Measurements from ENCODE around the gene KRT78. TPM values are rescaled to one million over a fixed set of nuclear protein-coding genes. Genes with fewer than 3 reads are reported as not detected.

KRT78 gene
- total RNA-seq, 1 donor from 2014 or later = 89.1 TPM

DNA sequence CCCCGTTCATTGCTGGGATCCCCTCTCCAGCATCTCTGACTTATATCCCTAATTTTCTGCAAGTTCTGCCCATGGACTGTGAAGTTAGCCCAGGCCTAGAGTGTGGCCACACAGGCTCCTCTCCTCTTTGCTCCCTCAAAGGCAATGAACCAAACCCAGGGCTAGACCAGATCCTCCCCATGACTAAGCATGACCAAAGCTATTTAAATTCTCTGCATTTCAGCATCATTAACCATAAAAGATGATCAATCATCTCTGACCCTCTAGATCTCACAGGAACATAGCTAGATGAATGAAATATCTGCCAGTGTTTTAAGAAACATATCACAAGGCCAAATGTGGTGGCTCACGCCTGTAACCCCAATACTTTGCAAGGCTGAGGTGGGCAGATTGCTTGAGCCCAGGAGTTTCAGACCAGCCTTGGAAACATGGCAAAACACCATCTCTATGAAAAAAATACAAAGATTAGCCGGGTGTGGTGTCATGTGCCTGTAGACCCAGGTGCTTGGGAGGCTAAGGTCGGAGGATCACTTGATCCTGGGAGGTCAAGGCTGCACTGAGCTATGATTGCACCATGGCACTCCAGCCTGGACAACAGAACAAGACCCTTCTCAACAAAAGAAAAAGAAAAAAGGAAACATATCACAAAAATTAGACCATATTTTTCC, 50.7 kb downstream of the KRT78 start:
- Histone ChIP-seq H3K27ac (no peak overlapping the region), H3K4me1 (peaks cover 12% of the 10 kb centered on the region), H3K36me3 (no peaks in the 10 kb centered on the region), H3K4me3 (no peak overlapping the region), H3K9me3 (no peaks in the 10 kb centered on the region), H3K27me3 (no peaks in the 10 kb centered on the region)
- TF ChIP-seq POLR2A (IDR thresholded peaks at IDR 0.05) (no peak), CTCF (IDR thresholded peaks at IDR 0.05) (no peak), POLR2AphosphoS5 (IDR thresholded peaks at IDR 0.05; ENCODE audit: insufficient read depth in 1 of 2, low read depth in 1 of 2) (no peak)
- no peak for DNase-seq (ENCODE audit: extremely low spot score in 2 of 2)
- intact Hi-C loops (cut with DNase I) = no loop called here

- H3K27me3 ChIP-seq = no peaks in the 10 kb centered on the region
- TF ChIP-seq POLR2AphosphoS5 (IDR thresholded peaks at IDR 0.05; ENCODE audit: insufficient read depth in 1 of 2, low read depth in 1 of 2) = no peak
- TF ChIP-seq CTCF (IDR thresholded peaks at IDR 0.05) = no peak
- no peaks in the 10 kb centered on the region for H3K9me3 ChIP-seq
- no peak overlapping the region for H3K4me3 ChIP-seq
- intact Hi-C loops (cut with DNase I) = no loop called here
- H3K36me3 ChIP-seq = no peaks in the 10 kb centered on the region
- no peak overlapping the region for H3K27ac ChIP-seq
- no peak for DNase-seq (ENCODE audit: extremely low spot score in 2 of 2)
- peaks cover 12% of the 10 kb centered on the region for H3K4me1 ChIP-seq
These were observed 51.3 kb downstream of the KRT78 start for GRCh38 chr12:52797529-52797894.

GRCh38 chr12:52796839-52797528, 51.8 kb downstream of the KRT78 start:
- H3K4me3 ChIP-seq = no peak overlapping the region
- no peaks in the 10 kb centered on the region for H3K36me3 ChIP-seq
- peaks cover 12% of the 10 kb centered on the region for H3K4me1 ChIP-seq
- no peaks in the 10 kb centered on the region for H3K9me3 ChIP-seq
- no peak for TF ChIP-seq POLR2AphosphoS5 (IDR thresholded peaks at IDR 0.05; ENCODE audit: insufficient read depth in 1 of 2, low read depth in 1 of 2)
- no peak for TF ChIP-seq POLR2A (IDR thresholded peaks at IDR 0.05)
- TF ChIP-seq CTCF (IDR thresholded peaks at IDR 0.05) = no peak
- intact Hi-C loops (cut with DNase I) = no loop called here
- no peaks in the 10 kb centered on the region for H3K27me3 ChIP-seq
- H3K27ac ChIP-seq = no peak overlapping the region
- no peak for DNase-seq (ENCODE audit: extremely low spot score in 2 of 2)

DNA sequence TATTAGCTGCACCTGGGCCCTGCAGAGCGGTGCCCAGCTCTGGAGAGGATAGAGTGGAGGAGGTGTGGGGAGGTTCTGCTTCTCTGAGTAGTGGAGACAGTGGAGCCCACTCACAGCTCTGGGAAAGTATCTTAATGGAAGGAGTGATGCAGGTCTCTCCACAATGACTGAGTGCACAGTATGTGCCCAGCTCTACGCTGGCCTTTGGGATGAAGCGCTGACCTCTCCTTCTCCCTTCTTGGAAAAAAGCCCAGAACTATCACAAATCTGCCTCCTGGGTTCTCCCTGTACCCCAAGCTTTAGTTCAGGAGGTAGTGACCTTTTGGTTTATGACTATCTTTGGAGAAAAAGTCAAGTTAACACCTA, 52.4 kb downstream of the KRT78 start:
- intact Hi-C loops (cut with DNase I) = no loop called here
- no peak for DNase-seq (ENCODE audit: extremely low spot score in 2 of 2)
- no peaks in the 10 kb centered on the region for H3K9me3 ChIP-seq
- H3K4me1 ChIP-seq = peaks cover 12% of the 10 kb centered on the region
- H3K4me3 ChIP-seq = no peak overlapping the region
- H3K36me3 ChIP-seq = no peaks in the 10 kb centered on the region
- H3K27ac ChIP-seq = no peak overlapping the region
- TF ChIP-seq CTCF (IDR thresholded peaks at IDR 0.05) (no peak), POLR2A (IDR thresholded peaks at IDR 0.05) (no peak), POLR2AphosphoS5 (IDR thresholded peaks at IDR 0.05; ENCODE audit: insufficient read depth in 1 of 2, low read depth in 1 of 2) (no peak)
- no peaks in the 10 kb centered on the region for H3K27me3 ChIP-seq

All from vagina (tissue), 2 donors.